Stimulated activated CD4-positive, alpha-beta T cell treated with anti-CD3 and anti-CD28 coated beads, Interleukin-15, amount 100 ng/mL, for 48 hours (primary cell): ENCODE measurements around the gene MOB1A.
A peak's percentile ranks its signal among the peaks of the same experiment; 100 is the strongest.
"Not testable (repeated sequence)": the region's sequence is repeated elsewhere in the genome, so short reads cannot be mapped to it uniquely, and the experiment has no call there.

Experiments used
- DNase-seq, 2 donors: peaks; one replicate each; pipeline ENCODE4 v3.0.0-alpha.2; 2020; ENCODE audit warnings: low read depth in 2 of 2

MOB1A gene

DNA sequence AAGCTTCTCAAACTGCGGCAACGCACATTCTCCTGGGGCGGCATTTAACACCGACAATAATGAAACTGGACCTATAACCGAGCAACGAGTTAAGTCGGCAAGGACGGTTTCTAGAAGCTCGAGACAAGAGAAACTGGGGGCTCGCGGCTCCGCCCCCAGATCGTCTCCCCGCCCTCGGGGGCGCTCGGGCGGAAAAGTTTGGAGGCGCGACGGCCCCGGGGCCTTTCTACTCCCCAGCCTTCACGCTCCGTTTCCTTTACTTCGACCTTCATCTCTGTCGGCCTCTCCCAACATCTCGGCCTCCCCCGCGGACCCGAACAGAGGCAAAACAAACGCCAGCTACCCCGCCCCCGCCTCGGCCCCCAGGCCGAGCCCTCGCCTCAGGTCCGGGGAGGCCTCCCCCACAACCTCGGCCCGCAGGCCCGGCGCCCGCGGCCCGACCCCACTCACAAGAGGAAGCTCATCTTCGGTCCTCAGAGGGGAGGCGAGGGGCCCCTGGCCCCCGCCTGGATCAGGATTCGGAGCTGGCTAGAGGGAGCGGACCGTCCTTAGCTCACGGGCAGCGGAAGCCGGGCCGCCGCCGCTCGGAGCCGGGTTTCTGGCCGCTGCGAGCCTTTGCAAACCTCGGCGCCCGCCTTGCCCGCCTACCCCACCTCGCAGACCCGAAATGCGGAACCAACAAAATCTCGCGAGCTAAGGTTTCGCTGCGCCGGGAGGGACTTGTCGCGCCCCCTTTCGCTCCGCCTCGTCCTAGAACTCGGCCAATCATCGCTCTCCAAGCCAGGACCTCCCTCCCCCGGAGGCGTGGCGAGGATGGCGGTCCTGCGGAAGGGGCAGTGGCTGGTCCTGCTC, at the start of gene MOB1A:
TSS of gene MOB1A (minus strand) at position 669 of the 852 bp plus-strand sequence. CDS start at position 464, 205 bp downstream.
- DNase-seq = peak; percentile 97

DNA sequence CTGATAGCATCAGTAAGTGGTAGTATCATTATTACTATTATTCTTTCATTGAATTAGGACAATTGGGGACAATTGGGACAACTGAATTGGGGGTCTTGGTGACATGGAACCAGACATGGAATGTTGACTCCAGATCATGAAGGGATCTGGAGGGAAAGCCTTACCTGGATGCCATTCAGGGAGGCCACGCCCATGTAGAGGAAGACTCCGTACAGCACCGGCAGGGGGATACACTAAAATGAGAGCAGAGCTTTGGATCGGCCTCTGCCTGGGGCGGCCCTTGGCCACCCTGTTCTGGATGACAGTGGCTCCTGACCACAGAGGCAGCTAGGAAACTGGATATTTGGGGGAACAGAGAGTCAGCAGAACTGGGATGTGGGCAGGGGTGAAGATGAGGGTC, 49.0 kb upstream of the MOB1A start:
- DNase-seq = no peak

DNA sequence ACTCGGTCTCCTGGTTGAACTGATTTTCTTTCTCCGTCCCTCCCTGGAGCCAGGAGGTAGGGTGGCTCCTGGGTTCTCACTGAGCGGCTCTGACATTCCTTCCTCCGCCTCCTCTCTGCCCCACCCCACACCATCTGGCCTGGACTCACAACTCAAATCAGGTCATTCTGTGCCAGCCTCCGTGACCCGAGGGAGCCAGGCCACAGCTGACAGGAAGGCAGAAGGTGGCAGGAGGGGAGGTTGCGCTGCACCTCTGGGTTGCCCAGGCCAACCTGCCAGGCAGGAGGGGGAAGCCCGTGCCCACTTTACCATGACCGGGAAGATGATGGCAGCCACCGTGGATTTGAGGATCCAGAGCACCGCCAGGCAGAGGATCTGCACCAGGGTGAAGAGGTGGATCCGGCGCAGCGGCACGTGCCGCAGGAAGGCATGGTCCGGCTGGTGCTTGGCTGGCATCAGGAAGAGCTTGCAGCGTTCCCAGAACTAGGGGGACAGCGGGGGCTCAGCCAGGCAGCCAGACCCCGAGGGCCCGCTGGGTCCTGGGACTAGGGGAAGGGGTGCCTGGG, 48.1 kb upstream of the MOB1A start:
- DNase-seq = no peak

DNA sequence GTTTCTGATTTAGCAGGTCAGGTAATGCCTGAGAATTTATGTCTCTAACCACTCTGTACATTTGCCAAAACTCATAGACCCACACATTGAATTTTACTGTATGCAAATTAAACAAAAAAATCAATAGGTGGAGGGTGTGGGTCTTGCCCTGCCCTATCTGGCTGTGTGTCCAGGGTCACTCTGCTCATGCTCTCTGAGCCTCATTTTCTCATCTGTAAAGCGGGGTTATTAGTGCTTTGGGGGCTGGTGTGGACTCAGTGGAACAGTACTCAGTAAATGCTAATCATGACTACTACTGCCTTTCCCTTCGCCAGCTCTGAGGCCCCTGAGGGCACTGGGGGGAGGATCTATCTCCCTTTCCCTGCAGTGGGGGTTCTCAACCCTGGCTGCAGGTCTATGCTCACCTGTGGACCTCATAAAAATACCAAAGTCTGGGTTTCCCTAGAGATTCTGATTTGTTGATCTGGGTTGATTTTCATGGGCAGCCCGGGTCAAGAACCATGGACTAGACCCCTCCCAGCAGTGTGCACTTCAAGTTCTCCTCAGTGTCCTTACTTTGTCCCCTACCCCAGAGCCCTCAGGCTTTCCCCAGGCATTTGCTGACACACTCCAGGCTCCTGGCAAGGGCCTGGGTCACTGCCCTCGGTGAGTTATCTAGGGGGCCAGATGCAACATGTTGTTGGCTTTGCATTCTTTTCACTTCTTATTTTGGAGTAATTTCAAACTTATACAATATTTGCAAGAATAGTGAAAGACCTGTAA, 47.2 kb upstream of the MOB1A start:
- no peak for DNase-seq

DNA sequence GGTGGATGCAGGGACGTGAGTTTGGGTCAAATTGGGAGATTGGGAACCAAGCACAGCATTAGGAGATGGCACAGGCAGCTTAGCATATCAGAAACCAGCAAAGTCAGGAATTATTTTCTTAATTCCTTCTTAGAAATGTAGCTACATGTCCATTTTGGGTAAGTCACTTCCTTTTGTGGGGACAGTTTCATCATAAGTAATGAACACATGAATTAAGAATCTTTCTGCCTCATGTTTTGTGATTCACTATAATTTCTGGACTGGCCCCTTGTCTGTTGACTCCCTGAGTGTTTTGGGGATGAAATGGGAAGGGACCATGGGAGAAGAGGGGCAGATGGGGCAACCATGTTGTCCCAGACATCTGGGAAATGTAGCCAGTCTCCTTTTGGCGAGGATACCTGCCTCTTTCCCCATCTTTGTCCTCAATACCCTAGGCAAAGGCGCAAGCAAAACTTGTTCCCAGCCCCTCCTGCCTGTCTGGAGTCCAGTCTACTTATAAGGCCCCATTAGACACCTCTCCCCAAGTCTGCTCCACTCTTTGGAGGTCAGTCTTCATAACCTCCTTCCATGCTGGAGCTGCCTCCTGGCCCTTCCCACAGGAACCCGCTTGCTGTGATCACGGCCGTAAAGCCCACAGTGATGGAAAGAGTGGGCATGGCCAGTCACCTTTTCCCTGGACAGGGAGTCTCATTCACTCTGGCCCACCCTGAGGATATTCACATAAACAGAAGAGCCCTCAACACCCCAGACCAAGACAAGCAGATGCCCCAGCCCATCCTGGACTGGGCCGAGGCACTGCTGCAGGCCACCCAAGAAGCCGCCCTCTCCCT, 45.5 kb upstream of the MOB1A start:
- DNase-seq = no peak

DNA sequence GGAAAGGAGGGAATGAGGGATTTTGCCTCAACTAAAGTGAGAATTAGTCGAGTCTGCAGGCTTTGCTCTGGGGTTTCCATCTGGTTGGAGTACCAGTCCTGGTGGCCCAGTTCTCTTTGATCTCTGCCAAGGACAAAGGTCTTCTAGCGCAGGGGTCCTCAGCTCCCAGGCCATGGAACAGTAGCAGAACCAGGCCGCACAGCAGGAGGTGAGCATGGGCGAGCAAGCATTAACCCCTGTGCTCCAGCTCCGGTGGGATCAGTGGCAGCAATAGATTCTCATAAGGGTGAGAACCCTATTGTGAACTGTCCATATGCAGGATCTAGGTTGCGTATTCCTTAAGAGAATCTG, 43.6 kb upstream of the MOB1A start:
- DNase-seq = no peak

DNA sequence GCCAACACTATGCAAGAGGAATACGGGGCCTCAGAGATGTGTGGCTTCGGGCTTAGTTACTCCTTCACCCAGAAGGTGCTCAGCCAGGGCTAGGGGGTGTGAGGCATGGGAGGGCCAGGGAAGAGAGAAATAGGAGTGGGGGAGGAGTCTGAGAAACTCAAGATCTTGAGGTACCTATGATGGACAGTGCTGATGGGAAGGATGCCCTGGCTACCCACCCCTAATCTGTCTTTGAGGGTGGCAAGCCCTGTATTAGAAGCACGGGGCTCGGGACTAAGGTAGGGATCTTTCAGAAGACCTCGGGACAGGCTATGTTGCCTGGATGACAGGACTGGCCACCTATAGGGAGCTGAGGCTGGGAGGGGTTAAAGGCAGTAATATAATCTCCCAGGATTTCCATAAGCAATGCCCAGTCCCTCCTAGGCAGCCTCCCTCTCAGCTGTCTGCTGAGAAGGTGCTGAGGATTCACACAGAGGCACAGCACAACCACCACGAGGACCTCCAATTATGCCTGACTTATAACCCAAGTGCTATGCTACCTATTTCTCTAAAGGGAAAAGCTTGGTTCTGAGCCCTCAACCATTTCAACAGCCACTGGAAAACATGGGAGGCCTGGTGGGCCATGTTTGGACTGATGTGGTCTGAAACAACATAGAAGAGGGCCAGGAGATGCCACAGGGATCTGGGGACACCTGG, 43.1 kb upstream of the MOB1A start:
- no peak for DNase-seq

DNA sequence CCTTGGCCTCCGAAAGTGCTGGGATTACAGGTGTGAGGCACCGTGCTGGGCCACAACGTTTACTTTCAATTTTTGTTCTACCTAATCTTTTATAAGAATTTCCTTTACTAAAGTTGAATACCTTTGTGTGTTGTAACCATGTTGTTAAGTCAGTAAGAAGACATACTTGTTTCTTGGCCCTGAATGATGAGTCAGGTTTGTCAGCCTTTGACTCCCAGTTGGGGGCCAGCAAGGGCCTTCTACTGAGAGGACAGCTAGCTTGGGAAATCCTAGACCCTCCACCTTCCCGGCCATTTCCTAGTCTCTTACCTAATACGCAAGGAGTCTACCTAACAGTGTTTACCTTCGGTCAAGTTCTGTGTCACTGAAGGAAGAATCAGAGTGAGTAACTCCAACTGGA, 42.4 kb upstream of the MOB1A start:
- DNase-seq = no peak

DNA sequence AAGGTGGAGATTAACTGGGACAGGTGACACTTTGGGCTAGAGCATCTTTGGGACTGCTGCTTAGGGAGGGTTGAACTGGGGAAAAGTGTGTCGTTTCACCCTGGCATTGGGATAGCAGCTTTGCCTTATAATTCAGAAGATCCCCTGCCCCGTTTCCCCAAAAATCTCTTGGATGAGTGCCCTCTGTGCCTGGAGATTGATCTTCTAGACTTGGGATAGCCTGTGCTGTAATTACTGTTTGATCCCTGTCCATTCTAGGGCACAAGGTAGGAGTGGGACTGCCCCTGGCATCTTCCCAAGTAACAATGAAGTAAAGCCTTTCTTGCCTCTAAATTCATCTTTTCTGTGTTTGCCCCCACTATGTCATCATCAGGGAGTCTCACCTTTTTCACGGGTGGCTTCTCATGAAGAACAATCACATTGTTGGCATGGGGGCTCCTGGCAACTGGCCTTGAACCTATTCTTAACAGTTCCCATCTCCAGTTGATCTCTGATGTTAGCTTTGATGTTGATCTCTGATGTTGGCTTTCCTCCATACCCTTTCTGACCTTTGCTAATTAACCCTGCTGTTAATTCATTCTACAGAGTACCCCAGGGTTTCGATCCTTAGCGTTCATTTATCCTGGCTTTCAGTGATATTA, 41.3 kb upstream of the MOB1A start:
- DNase-seq = no peak

DNA sequence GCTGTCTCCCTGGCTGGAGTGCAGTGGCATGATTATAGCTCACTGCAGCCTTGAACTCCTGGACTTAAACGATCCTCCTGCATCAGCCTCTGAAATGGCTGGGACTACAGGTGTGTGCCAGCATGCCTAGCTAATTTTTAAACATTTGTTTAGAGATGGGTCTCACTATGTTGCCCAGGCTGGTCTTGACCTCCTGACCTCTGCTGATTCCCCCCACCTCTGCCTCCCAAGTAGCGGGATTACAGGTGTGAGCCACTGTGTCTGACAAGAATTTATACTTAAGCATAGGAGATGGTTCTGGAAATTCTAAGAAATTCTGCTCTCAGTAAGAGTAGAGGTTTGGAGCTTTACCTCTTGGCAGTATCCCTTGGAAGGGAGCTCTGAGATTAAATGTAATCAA, 38.0 kb upstream of the MOB1A start:
- DNase-seq = no peak

DNA sequence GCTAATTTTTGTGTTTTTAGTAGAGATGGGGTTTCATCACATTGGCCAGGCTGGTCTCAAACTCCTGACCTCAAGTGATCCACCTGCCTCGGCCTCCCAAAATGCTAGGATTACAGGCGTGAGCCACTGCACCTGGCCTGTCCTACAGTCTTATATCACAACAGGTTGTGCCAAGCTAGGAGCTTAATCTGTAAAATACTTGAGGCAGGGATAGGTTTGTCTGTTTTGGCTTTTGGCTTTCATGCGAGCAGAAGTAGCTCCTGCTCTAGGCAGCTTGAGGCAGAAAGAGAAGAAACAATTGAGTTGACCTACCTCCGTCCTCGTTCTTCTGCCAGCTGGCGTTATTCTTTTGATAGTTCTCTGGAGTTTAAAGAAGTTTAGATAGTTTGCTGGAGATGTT, 37.1 kb upstream of the MOB1A start:
- not testable (repeated sequence) for DNase-seq

DNA sequence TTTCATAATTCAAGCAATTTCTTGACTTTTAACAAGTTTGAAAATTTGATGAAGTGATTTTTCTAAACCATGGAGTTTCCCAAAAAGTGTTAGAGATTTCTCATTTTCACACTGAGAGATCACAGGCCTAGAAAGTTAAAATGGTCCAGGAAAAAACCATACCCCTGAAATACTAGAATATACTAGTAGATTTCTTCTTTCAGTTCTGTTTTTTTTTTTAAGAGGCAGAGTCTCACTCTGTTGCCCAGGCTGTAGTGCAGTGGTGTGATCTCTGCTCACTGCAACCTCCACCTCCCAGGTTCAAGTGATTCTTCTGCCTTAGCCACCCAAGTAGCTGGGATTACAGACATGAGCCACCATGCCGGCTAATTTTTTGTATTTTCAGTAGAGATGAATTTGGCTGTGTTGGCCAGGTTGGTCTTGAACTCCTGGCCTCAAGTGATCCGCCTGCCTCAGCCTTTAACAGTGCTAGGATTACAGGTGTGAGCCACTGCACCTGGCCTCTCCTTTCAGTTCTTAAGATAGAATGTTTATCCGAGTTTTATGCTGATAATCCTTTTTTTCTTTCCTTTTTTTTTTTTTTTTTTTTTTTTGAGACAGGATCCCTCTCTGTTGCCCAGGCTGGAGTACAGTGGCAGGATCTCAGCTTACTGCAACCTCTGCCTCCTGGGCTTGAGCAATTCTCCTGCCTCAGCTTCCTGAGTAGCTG, 34.2 kb upstream of the MOB1A start:
- no peak for DNase-seq

DNA sequence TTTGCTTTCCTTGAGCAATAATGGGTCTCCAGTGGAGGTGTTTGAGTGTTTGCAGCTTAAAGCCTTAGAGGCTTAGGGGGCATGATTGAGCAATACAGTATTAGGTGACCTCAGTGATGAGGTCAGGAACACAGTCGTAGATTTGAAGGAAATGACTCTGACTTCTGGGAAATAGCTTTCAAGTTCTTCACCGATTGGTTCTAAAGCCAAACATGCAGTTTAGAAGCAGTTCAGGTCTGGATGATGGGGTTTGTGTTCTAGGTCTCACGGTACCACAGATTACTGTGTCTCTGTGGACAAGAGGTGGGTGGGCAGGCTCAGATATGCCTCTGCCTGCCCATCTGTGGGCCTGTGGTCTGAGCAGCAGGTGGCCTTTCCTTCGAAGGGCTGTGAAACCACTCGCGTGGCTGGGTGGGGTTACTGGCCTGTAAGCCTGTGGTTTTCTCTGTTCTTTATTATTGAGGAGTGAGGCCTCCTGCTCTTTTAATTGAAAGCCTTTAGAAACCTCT, 27.6 kb upstream of the MOB1A start:
- peak in 1 of 2 donors; percentile 28 for DNase-seq

DNA sequence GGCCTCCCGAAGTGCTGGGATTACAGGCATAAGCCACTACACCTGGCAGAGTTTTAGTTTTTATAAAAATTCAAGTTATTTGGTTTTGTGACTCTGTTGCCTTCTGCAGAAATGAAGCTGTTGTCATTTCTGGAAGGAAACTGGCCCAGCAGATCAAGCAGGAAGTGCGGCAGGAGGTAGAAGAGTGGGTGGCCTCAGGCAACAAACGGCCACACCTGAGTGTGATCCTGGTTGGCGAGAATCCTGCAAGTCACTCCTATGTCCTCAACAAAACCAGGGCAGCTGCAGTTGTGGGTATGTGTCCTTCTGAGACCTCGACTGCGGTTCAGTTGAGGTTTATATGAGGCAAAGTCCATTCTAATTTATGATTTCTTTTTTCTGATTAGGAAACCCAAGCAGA, 26.9 kb upstream of the MOB1A start:
- DNase-seq = peak in 1 of 2 donors; percentile 17

DNA sequence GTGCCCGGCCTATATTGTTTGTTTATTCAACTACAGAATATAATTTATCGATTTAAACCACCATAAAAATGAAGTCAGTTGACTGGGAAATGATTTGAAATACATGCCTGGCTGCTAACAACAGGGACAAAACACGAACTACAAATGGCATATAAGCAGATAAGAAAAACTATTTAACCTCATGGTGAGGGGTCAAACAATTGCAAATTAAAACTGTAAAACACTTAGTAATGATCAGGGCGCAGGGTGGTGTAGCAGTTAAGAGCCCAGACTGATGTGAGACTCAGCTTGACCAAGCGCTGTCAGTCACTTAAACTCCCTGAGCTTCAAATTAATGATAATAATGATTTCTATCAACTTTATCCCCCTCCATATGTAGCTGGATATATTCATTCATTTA, 26.4 kb upstream of the MOB1A start:
- no peak for DNase-seq

DNA sequence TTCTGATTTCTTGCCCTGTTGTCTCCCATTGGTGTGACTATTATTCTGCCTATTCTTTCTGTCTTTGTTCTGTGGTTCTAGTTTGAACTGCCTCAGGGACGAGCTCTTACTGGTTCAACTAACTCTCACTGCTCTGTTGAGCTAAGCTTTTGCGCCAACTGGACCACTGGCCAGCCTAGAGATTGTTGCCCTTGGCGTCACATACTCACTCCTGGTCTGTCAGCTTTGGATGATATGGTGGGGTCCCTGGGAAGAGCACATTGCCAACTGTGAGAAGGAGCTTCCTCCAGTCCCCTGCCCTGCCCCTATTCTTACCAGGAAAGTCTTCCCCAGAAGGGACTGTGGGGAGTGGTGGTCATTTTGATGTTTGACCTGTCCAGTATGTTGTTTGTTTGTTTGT, 25.8 kb upstream of the MOB1A start:
- no peak for DNase-seq

DNA sequence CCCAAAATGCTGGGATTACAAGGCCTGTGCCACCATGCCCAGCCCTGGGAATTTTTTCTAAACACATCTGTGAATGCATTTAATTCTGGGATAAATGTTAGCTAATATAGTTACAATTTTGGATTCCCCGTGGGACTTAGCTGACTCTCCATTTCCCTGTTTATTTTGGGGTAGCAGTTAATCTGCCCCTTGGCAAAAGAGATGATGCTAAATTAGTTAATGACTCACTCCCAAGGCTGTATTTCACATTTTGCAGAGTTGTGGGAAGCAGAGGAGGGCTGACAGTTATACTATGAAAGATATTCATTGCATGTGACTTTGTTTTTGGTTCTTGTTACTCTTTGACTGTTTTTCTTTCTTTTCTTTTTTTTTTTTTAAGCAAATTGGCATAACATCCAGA, 22.9 kb upstream of the MOB1A start:
- DNase-seq = no peak

DNA sequence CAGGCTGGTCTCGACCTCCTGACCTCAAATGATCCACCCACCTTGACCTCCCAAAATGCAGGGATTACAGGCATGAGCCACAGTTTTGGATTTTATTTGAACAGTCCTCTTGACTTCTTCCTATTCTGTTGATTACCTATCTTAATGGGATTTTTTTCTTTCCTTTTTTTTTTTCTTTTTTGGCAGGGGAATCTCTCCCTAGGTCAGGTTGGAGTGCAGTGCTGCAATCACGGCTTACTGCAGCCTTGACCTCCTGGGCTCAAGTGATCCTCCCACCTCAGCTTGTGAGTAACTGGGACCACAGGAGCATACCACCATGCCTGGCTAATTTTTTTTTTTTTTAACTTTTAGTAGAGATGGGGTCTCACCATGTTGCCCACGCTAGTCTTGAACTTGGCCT, 22.5 kb upstream of the MOB1A start:
- no peak for DNase-seq

DNA sequence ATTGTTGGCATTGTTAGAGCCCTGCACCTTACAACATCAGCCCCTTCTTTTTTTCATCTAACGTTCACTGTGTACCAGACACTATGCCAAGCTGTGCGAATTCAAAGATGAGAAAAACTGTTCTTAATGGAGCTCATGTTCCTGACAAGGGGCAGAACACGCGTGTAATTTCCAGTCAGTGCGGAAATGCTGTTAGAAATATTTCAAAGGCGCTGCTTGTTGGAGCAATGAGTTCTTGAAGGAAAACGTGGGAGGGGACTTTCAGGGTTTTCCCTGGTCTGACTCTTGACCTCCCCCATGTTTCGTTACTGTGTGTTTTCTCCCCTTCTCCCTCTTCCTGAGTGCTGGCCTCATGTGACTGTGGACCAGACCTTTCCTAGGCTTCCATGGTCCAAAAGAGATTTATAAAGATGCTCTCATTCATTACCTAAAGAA, 21.2 kb upstream of the MOB1A start:
- no peak for DNase-seq

DNA sequence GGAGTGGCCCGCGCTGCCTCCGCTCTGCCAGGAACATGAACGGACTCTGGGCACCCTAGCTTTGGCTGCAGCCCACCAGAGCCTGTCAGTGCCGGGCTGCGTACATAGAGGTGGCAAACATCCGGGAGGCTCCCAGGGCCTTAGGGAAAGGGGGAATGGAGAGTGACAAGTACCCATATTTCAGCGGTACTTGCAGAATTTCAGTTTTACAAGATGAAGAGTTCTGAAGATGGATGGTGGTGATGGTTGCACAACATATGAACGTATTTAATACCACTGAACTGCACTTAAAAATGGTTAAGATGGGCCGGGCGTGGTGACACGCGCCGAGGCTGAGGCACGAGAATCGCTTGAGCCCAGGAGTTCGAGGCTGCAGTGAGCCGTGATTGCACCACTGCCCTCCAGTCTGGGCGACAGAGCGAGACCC, 20.6 kb upstream of the MOB1A start:
- DNase-seq = no peak
